GM23338 (cell line): ENCODE results near the gene PRR35.

Source experiments
- CREB1 ChIP-seq: fragments of 250-450 bp; sonication (Bioruptor Pico); IDR thresholded peaks from 2 replicates; pipeline ENCODE4 v1.5.0; 2020; ENCODE audit warnings: low read depth, mild to moderate bottlenecking, moderate library complexity
- EZH2 ChIP-seq: fragments of 200-600 bp; sonication (generic); IDR thresholded peaks from one replicate; pipeline ENCODE4 v1.8.0; 2017; ENCODE audit warnings: antibody characterized with exemption, mild to moderate bottlenecking, low read depth; ENCODE audit not compliant: unreplicated experiment
- EZH2phosphoT487 ChIP-seq: fragments of 200-600 bp; sonication (generic); IDR thresholded peaks from one replicate; pipeline ENCODE4 v1.8.1; 2018; ENCODE audit warnings: antibody characterized with exemption; ENCODE audit not compliant: unreplicated experiment
- JUNB ChIP-seq: IDR thresholded peaks from one replicate; pipeline ENCODE4 v1.6.1; 2016; ENCODE audit warnings: antibody characterized with exemption; ENCODE audit not compliant: unreplicated experiment
- NANOG ChIP-seq: IDR thresholded peaks from 2 replicates; pipeline ENCODE4 v1.6.1; 2016; ENCODE audit warnings: antibody characterized with exemption, borderline replicate concordance
- POLR2AphosphoS5 ChIP-seq: IDR thresholded peaks from 2 replicates; pipeline ENCODE4 v1.6.1; 2016; ENCODE audit warnings: antibody characterized with exemption, low read depth
- STAT1 ChIP-seq: IDR thresholded peaks from one replicate; pipeline ENCODE4 v1.6.1; 2016; ENCODE audit warnings: antibody characterized with exemption; ENCODE audit not compliant: unreplicated experiment
- ZNF114 ChIP-seq: fragments of 250-450 bp; sonication (Bioruptor Pico); IDR thresholded peaks from 2 replicates; pipeline ENCODE4 v1.5.0; 2020; ENCODE audit warnings: mild to moderate bottlenecking, moderate library complexity
- TF ChIP-seq, protein P1 (sequence below), 2 experiments: fragments of 200-600 bp in 1 of 2; sonication (generic) in 1 of 2; conservative IDR thresholded peaks; 2 replicates each; pipeline versions ENCODE4 v1.5.1 to v1.6.1; 2016 to 2017; ENCODE audit warnings: antibody characterized with exemption in 2 of 2, low read depth in 2 of 2, mild to moderate bottlenecking in 2 of 2, moderate library complexity in 1 of 2
- TF ChIP-seq, protein P2 (sequence below): IDR thresholded peaks from 2 replicates; pipeline ENCODE4 v1.6.1; 2016; ENCODE audit warnings: antibody characterized with exemption
- TF ChIP-seq, protein P3 (sequence below): IDR thresholded peaks from one replicate; pipeline ENCODE4 v1.6.1; 2018; ENCODE audit warnings: antibody characterized with exemption; ENCODE audit not compliant: unreplicated experiment

DNA sequence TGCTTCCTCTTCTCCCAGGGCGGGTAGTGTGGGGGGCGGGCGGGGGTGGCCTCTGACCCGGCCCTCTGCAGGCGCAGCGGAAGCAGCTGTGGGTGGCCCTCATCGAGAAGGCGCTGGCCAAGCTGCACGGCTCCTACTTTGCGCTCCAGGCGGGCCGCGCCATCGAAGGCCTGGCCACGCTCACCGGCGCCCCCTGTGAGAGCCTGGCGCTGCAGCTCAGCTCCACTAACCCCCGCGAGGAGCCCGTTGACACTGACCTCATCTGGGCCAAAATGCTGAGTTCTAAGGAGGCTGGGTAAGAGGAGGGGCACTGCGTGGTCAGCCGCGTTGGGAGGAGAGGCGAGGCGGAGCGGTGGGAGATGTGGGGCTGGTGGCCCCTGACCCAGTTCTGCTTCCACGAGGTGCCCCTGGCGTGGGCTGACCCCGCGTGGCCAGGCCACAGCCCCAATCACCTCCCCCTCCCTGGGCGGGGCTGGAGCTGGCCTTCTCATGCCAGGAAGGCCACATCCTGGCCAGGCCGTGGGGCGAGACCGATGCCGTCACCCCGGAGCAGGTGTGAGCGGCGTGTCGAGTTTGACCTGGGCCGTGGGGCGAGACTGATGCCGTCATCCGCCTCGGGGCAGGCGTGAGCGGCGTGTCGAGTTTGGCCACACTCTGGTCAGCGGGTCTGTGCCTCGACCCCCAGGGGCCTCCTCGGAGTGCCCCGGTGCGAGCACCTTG lies 10.5 kb upstream of the PRR35 start:
- TF ChIP-seq, protein P1, sequence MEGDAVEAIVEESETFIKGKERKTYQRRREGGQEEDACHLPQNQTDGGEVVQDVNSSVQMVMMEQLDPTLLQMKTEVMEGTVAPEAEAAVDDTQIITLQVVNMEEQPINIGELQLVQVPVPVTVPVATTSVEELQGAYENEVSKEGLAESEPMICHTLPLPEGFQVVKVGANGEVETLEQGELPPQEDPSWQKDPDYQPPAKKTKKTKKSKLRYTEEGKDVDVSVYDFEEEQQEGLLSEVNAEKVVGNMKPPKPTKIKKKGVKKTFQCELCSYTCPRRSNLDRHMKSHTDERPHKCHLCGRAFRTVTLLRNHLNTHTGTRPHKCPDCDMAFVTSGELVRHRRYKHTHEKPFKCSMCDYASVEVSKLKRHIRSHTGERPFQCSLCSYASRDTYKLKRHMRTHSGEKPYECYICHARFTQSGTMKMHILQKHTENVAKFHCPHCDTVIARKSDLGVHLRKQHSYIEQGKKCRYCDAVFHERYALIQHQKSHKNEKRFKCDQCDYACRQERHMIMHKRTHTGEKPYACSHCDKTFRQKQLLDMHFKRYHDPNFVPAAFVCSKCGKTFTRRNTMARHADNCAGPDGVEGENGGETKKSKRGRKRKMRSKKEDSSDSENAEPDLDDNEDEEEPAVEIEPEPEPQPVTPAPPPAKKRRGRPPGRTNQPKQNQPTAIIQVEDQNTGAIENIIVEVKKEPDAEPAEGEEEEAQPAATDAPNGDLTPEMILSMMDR (conservative IDR thresholded peaks at IDR 0.05; ENCODE audit: low read depth in 2 of 2): peak; percentile 55 to 72
- TF ChIP-seq CREB1 (CRISPR knock-in tag): no peak
- no peak for TF ChIP-seq EZH2phosphoT487
- TF ChIP-seq POLR2AphosphoS5: no peak
- no peak for TF ChIP-seq EZH2
- TF ChIP-seq, protein P2, sequence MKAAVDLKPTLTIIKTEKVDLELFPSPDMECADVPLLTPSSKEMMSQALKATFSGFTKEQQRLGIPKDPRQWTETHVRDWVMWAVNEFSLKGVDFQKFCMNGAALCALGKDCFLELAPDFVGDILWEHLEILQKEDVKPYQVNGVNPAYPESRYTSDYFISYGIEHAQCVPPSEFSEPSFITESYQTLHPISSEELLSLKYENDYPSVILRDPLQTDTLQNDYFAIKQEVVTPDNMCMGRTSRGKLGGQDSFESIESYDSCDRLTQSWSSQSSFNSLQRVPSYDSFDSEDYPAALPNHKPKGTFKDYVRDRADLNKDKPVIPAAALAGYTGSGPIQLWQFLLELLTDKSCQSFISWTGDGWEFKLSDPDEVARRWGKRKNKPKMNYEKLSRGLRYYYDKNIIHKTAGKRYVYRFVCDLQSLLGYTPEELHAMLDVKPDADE: no peak
- TF ChIP-seq, protein P3, sequence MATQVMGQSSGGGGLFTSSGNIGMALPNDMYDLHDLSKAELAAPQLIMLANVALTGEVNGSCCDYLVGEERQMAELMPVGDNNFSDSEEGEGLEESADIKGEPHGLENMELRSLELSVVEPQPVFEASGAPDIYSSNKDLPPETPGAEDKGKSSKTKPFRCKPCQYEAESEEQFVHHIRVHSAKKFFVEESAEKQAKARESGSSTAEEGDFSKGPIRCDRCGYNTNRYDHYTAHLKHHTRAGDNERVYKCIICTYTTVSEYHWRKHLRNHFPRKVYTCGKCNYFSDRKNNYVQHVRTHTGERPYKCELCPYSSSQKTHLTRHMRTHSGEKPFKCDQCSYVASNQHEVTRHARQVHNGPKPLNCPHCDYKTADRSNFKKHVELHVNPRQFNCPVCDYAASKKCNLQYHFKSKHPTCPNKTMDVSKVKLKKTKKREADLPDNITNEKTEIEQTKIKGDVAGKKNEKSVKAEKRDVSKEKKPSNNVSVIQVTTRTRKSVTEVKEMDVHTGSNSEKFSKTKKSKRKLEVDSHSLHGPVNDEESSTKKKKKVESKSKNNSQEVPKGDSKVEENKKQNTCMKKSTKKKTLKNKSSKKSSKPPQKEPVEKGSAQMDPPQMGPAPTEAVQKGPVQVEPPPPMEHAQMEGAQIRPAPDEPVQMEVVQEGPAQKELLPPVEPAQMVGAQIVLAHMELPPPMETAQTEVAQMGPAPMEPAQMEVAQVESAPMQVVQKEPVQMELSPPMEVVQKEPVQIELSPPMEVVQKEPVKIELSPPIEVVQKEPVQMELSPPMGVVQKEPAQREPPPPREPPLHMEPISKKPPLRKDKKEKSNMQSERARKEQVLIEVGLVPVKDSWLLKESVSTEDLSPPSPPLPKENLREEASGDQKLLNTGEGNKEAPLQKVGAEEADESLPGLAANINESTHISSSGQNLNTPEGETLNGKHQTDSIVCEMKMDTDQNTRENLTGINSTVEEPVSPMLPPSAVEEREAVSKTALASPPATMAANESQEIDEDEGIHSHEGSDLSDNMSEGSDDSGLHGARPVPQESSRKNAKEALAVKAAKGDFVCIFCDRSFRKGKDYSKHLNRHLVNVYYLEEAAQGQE: no peak
- TF ChIP-seq ZNF114: no peak
- TF ChIP-seq JUNB: no peak
- no peak for TF ChIP-seq STAT1
- TF ChIP-seq NANOG: no peak
